ENCODE data around the gene MAN2B2. TPM values are rescaled to one million over a fixed set of nuclear protein-coding genes. Genes with fewer than 3 reads are reported as not detected.

The MAN2B2 gene
- total and polyA plus RNA-seq, 7 donors, result 3.0 to 24.3 (median 18.7) TPM

GRCh38 chr4:6610856-6611430 lies 36.0 kb downstream of the MAN2B2 start:
- Histone ChIP-seq H3K27me3 (no peaks in the 10 kb centered on the region), H3K4me3 (no peak overlapping the region), H3K9me3 (no peaks in the 10 kb centered on the region), H3K36me3 (peaks cover 4 to 92% (median 26%) of the 10 kb centered on the region in 4 donors), H3K4me1 (no peaks in the 10 kb centered on the region), H3K27ac (no peak overlapping the region)
- no peak for DNase-seq
- 96 to 97% methylated on average over 24 of the region's 24 CpGs for WGBS, 2 donors
- intact Hi-C loops (cut with DNase I), result no loop called here
- TF ChIP-seq POLR2AphosphoS5 (IDR thresholded peaks at IDR 0.05) (no peak), EP300 (IDR thresholded peaks at IDR 0.05) (no peak), CTCF (IDR thresholded peaks at IDR 0.05) (no peak), POLR2A (IDR thresholded peaks at IDR 0.05) (no peak)

GRCh38 chr4:6612961-6613675 lies 38.1 kb downstream of the MAN2B2 start:
- H3K4me1 ChIP-seq, result no peaks in the 10 kb centered on the region
- peaks cover 4 to 87% (median 36%) of the 10 kb centered on the region in 4 donors for H3K36me3 ChIP-seq
- DNase-seq, result no peak
- H3K27ac ChIP-seq, result no peak overlapping the region
- intact Hi-C loops (cut with DNase I), result no loop called here
- TF ChIP-seq POLR2AphosphoS5 (IDR thresholded peaks at IDR 0.05), result no peak
- no peak for TF ChIP-seq POLR2A (IDR thresholded peaks at IDR 0.05)
- no peak for TF ChIP-seq EP300 (IDR thresholded peaks at IDR 0.05)
- no peak for TF ChIP-seq CTCF (IDR thresholded peaks at IDR 0.05)
- H3K4me3 ChIP-seq, result no peak overlapping the region
- no peaks in the 10 kb centered on the region for H3K27me3 ChIP-seq
- no peaks in the 10 kb centered on the region for H3K9me3 ChIP-seq
- 96 to 97% methylated on average over 3 of the region's 3 CpGs for WGBS, 2 donors

- 92% methylated on average over 17 of the region's 17 CpGs for WGBS, 2 donors
- H3K4me1 ChIP-seq, result no peaks in the 10 kb centered on the region
- no peak for DNase-seq
- no peaks in the 10 kb centered on the region for H3K27me3 ChIP-seq
- no peaks in the 10 kb centered on the region for H3K9me3 ChIP-seq
- H3K36me3 ChIP-seq, result peaks cover 4 to 87% (median 36%) of the 10 kb centered on the region in 4 donors
- TF ChIP-seq POLR2A (IDR thresholded peaks at IDR 0.05) (no peak), POLR2AphosphoS5 (IDR thresholded peaks at IDR 0.05) (no peak), CTCF (IDR thresholded peaks at IDR 0.05) (no peak)
- intact Hi-C loops (cut with DNase I), result no loop called here
- no peak overlapping the region for H3K4me3 ChIP-seq
- H3K27ac ChIP-seq, result no peak overlapping the region
These were observed 39.0 kb downstream of the MAN2B2 start for GRCh38 chr4:6613676-6614651.

GRCh38 chr4:6614701-6615230 lies 39.8 kb downstream of the MAN2B2 start:
- Histone ChIP-seq H3K27me3 (no peaks in the 10 kb centered on the region), H3K36me3 (peaks cover 4 to 88% (median 33%) of the 10 kb centered on the region in 4 donors), H3K4me1 (no peaks in the 10 kb centered on the region), H3K9me3 (no peaks in the 10 kb centered on the region), H3K27ac (no peak overlapping the region), H3K4me3 (no peak overlapping the region)
- no peak for DNase-seq
- 85 to 89% methylated on average over 11 of the region's 11 CpGs for WGBS, 2 donors
- intact Hi-C loops (cut with DNase I), result no loop called here
- TF ChIP-seq POLR2AphosphoS5 (IDR thresholded peaks at IDR 0.05) (no peak), EP300 (IDR thresholded peaks at IDR 0.05) (no peak), CTCF (IDR thresholded peaks at IDR 0.05) (no peak), POLR2A (IDR thresholded peaks at IDR 0.05) (no peak)

Measured in sigmoid colon (tissue), 7 donors.